ENCODE results near the gene NLRP8.
"Not testable (repeated sequence)": the region's sequence is repeated elsewhere in the genome, so short reads cannot be mapped to it uniquely, and the experiment has no call there.

NLRP8 gene

GRCh38 chr19:55947532-55947931, at the start of gene NLRP8:
Gene NLRP8 (plus strand): TSS chr19:55947832.
- DNase-seq (ENCODE audit: low spot score): no peak

- DNase-seq (ENCODE audit: low spot score): no peak
Observed at GRCh38 chr19:55898911-55899310, 48.7 kb upstream of the NLRP8 start.

- DNase-seq (ENCODE audit: low spot score): no peak
Observed at GRCh38 chr19:55901369-55902079, 46.1 kb upstream of the NLRP8 start.

DNA sequence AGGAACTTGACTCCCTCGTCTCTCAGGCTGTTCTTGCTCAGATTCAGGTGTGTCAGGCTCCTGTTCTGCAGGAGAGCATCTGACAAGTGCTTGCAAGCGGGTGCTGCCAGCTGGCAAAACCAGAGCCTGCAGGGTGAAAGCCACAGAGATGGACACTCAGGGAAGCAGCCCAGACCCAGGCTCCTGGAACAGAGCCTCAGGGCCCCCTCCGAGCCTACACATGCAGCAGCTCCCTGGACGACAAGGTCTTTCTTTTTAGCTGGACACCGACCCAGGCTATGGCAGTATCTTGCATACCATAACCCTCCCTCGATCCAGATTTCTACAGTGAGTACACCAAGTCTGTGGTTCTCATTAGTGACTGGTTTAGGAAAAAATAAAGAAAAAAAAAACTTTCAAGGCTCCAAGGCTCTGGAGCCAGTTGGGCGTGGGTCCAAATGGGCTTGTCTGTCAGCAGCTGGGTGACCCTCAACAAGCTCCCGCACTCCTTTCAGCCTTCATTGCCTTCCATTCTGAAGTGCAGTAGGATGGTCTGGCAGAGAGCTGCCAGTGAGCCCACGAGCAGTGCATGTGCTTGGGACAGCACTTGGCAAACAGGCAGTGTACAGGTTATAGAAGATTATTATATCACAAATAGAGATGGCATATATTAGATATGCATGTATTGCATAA, 45.4 kb upstream of the NLRP8 start:
- no peak for DNase-seq (ENCODE audit: low spot score)

- DNase-seq (ENCODE audit: low spot score): no peak
Observed at GRCh38 chr19:55907286-55907685, 40.3 kb upstream of the NLRP8 start.

DNA sequence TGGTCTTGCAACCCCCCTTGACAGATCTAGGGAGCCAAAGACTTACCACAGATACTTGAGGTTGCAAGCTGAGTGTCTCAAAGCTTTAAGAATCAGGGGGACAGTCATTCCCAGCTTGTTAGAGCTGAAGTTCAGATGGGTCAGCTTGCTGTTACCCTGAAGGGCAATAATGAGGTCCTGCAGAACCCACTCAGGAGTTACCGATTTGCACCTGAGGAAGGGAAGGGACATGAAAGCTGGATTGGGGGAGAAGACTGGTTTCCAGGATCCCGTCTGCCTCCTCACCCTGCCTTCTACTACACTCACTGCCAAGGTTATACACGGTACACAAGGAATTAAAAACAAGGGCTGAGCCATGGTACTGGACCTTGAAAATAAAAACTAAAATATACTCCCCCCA, 39.9 kb upstream of the NLRP8 start:
- no peak for DNase-seq (ENCODE audit: low spot score)

- DNase-seq (ENCODE audit: low spot score): no peak
Observed at GRCh38 chr19:55909801-55910200, 37.8 kb upstream of the NLRP8 start.

- DNase-seq (ENCODE audit: low spot score): no peak
Observed at GRCh38 chr19:55912916-55913315, 34.7 kb upstream of the NLRP8 start.

DNA sequence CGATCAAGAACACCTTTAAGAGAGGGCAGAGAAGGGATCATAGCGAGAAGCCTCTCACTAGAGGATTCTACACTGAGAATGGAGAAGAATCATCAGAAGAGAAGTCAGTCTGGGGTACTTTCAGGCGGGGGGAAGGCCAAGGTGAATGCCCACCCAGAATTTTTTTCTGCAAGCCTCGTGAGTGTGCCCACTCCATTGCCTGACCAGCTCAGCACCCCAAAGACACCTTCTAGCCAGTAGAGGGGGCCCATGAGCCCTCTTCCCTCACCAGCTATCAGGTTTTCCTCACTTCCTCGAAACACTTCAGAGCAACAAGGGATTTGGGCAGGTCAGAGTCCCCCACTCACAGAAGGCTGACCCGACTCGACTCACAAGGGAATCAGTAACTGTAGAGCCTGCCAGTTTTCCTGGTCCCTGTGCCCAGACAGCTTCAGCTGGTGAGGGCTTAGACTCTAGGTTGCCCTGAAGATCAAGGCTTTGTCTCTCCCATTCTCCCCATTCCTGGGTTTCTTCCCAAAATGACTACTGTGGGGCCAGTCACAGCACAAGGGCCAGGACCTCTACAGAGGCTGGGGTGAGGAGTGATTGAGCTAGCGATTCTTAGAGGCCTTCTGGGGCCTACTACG, 33.9 kb upstream of the NLRP8 start:
- peak; percentile 40 for DNase-seq (ENCODE audit: low spot score)

DNA sequence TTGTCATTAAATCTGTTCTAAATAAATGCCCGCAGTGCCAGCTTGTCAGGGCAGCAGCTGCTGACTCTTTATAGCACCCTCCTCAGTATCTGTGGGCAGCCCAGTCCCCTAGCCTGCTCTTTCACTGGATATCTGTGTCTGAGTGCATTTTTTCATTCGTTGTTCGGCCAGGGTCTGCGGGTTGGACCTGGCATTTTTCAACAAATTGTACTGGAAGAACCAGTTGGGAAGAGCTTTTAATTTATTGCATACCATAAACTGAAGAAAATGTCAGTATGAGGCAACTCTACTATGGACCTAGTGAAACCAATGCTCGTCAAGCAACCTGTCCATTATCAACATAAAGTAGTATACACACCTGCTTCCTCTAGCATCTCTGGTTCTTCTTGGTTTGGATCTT, 24.1 kb upstream of the NLRP8 start:
- no peak for DNase-seq (ENCODE audit: low spot score)

DNA sequence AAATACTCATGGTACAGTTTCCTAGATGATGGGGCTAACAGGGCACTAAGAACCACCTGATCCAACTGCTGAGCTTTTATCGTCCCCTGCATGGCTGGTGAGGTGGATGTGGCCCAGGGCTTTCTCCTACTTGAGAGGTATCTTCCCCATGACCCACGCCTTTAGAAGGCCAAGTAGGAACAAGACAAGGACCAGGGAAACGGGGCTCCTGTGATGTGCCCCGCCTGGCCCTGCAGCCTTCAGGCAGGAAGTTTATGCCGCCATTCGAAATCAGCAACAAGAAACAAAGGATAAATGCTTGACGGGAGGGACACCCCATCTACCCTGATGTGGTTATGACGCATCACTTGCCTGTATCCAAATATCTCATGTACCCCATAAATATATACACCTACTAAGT, 19.6 kb upstream of the NLRP8 start:
- DNase-seq (ENCODE audit: low spot score): no peak

GRCh38 chr19:55929258-55929657, 18.4 kb upstream of the NLRP8 start:
- not testable (repeated sequence) for DNase-seq (ENCODE audit: low spot score)

- no peak for DNase-seq (ENCODE audit: low spot score)
Observed at GRCh38 chr19:55930996-55931515, 16.6 kb upstream of the NLRP8 start.

- no peak for DNase-seq (ENCODE audit: low spot score)
Observed at GRCh38 chr19:55931936-55932386, 15.7 kb upstream of the NLRP8 start, which contains the start of gene NLRP13. Gene NLRP13 (minus strand): TSS chr19:55932336. CDS start chr19:55932311, 25 bp downstream.

DNA sequence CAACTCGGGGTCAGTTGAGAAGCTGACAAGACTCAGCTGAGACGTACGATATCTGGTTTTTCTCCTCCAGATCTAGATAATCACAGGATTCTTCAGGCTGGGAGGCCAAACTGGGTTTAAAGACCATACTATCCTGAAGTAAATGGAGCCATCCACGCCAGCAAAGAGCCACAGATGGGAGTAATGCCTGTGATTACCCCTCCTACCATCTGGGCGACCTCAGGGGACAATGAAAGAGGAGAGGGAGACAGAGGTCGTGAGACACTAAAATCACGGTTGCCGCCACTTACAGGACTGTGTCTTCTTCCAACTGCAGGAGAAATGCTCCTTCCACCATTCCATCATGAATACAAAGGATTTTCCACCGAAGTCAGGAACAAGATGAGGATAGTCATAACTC, 12.4 kb upstream of the NLRP8 start:
- DNase-seq (ENCODE audit: low spot score): no peak

DNA sequence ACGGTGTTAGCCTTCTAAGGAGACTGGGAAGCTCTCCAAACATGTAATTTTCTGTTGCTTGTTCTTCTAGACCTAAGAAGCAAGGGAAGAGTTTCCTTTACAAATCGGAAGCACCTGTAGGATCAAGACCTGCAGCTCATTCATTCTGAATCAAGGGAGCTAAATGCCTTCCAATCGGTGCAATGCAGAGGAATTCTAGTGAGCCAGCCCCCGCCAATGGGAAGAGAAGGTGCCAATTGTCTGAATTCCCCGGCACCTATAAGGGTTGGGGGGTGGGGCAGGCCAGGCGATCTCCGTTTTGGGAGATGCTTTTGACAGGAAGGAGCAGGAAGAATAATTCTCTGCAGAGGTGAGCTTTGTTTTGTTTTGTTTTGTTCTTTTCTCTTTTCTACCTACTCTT, 8.4 kb upstream of the NLRP8 start:
- DNase-seq (ENCODE audit: low spot score): no peak

DNA sequence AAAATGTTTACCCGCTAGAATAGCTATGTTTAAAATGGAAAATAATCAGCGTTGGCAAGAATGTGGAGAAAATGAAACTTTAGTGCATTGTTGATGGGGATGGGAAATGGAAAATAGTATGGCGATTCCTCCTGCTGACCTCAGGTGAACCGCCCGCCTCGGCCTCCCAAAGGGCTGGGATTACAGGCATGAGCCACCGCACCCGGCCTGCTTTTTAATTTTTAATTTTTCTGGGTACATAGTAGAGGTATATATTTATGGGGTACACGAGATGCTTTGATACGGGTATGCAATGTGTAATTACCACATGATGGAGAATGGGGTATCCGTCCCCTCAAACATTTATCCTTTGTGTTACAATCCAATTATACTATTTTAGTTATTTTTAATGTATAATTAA, 7.3 kb upstream of the NLRP8 start:
- DNase-seq (ENCODE audit: low spot score): no peak

DNA sequence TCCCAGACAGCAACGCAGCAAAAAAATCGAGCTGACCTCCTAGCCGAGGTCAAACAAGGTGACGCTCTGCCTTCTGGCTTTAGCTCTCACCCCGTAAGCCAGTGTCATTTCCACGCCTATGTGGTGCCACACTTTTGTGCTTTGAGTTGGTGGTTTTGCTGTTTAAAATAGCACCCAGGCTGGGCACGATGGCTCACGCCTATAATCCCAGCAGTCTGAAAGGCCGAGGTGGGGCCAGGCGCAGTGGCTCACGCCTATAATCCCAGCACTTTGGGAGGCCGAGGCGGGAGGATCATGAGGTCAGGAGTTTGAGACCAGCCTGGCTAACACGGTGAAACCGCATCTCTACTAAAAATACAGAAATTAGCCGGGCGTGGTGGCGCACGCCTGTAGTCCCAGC, 2.9 kb downstream of the NLRP8 start:
- not testable (repeated sequence) for DNase-seq (ENCODE audit: low spot score)

- DNase-seq (ENCODE audit: low spot score): no peak
Observed at GRCh38 chr19:55956431-55956830, 8.8 kb downstream of the NLRP8 start.

- peak; percentile 64 for DNase-seq (ENCODE audit: low spot score)
Observed at GRCh38 chr19:55958356-55958755, 10.7 kb downstream of the NLRP8 start.

GRCh38 chr19:55959996-55960675, 12.5 kb downstream of the NLRP8 start:
- DNase-seq (ENCODE audit: low spot score): no peak

GRCh38 chr19:55962186-55962585, 14.6 kb downstream of the NLRP8 start:
- peak; percentile 56 for DNase-seq (ENCODE audit: low spot score)

All from SW480 (cell line).